Stromal cell of bone marrow (primary cell): ENCODE data around the gene IP6K2.
"Not testable (repeated sequence)": the region's sequence is repeated elsewhere in the genome, so short reads cannot be mapped to it uniquely, and the experiment has no call there.

Source experiments
- DNase-seq: peaks from one replicate; pipeline ENCODE4 v3.0.0-alpha.2; 2012; ENCODE audit warnings: low read depth

IP6K2 gene, protein sequence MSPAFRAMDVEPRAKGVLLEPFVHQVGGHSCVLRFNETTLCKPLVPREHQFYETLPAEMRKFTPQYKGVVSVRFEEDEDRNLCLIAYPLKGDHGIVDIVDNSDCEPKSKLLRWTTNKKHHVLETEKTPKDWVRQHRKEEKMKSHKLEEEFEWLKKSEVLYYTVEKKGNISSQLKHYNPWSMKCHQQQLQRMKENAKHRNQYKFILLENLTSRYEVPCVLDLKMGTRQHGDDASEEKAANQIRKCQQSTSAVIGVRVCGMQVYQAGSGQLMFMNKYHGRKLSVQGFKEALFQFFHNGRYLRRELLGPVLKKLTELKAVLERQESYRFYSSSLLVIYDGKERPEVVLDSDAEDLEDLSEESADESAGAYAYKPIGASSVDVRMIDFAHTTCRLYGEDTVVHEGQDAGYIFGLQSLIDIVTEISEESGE

DNA sequence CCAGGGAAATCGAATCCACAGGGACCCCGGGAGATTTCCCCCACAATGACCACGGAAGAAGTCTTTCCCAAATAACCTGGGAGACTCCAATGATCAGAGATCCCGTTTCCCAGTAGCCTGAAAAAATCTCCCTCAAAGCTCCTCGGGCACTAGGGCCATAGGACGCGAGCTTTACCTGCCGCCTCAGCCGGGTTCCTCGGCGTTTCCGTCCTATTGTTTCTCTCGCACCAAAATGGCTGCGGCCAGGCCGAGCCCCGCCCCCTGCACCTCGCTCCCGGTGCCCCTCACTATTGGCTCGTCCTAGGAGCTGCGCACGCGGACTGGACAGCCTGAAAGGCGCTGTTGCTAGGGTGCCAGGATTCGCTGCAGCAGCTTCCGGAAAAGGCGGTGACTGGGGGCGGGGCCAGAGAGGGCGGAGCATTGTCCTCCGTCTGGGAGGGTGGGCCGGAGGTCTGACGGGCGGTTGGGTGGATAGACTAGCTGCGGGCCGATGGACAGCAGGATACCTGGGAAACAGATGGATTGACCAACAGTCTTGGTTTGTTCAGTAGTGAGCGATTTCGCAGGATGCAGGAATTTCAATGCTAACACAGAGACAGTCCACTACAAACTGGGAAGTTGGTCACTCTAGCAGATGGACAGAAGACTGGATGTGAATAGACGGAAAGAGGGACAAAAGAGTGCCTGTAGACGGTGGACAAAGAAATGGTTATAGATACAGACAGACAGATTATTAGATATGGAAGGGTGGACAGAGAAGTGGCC lies at the start of gene IP6K2:
Gene IP6K2, minus strand, starts transcription at position 240 of the 765 bp plus-strand sequence. CDS start 21,930 bp downstream, outside the sequence.
- peak; percentile 96 for DNase-seq

DNA sequence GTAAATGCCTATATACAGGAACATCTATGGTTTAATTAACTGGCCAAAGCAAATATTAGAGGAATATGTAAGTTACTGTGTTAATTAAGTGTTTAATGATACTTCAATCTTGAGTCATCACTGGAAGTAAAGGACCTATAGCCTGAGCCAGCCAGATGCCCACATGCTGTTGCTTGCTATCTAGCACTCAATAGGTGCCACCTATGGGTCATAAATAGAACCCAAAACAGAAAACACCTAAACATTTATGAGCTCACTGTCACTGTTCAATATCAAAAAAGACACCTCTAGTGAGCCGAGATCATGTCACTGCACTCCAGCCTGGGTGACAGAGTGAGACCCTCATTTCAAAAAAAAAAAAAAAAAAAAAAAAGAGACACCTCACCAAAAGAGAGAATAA lies 48.4 kb upstream of the IP6K2 start:
- no peak for DNase-seq

DNA sequence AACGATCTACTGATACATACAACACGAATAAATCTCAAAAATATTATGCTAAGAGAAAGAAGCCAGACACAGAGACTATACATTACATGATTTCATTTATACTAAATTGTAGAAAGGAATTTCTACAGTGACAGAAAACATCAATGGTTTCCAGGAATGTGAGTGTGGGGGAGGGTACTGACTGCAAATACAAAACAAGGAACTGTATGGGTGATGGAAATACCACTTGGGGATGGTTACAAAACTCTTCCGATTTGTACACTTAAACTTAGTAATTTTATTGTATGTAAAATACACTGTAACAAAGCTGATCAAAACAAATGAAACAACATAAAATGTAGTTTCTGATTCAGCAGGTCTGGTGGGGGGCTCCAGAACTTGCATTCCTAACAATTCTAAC lies 45.8 kb upstream of the IP6K2 start:
- DNase-seq, result no peak

DNA sequence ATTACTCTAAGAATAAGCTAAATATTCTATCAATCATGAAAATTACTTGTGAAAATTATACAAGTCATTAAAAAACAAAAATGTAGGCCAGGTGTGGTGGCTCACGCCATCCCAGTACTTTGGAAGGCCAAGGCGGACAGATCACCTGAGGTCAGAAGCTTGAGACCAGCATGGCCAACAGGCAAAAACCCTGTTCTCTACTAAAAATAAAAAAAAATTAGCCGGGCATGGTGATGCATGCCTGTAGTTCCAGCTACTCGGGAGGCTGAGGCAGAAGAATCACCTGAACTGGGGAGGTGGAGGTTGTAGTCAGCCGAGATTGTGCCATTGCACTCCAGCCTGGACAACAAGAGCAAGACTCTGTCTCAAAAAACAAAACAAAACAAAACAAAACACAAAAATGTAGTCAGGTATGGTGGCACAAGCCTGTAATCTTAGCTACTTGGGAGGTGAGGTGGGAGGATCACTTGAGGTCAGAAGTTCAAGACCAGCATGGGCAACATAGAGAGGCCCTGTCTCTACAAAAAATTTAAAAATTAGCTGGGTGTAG lies 43.0 kb upstream of the IP6K2 start:
- not testable (repeated sequence) for DNase-seq

DNA sequence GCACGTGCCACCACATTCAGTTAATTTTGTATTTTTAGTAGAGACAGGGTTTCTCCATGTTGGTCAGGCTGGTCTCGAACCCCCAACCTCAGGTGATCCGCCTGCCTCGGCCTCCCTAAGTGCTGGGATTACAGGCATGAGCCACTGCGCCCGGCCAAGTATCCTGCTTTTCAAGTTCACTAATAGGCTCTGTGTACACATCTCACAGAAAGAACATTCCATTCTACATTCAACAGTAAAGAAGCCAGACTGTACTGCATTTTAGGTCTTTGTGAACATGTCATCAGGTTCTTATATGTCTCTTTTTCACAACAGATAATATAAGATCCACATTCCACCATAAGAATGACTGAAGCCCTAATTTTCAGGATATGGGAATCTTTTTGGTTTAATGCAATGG lies 42.5 kb upstream of the IP6K2 start:
- DNase-seq, result not testable (repeated sequence)

DNA sequence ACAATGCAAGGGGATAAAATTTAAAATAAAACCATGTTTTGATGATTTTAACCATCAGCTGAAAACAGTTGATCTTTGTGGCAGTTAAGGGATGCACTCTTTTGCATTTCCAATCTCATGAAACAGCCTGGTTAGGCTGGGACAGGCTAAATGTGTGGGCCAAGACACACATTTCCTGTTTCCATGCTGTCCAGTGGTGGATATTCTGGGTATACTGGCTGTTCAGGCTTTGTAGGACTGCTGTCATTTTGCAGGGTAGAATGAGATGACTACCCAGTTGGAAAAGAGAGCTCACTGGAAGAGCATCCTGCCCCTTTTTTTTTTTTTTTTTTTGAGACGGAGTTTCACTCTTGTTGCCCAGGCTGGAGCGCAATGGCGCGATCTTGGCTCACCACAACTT lies 42.0 kb upstream of the IP6K2 start:
- no peak for DNase-seq

DNA sequence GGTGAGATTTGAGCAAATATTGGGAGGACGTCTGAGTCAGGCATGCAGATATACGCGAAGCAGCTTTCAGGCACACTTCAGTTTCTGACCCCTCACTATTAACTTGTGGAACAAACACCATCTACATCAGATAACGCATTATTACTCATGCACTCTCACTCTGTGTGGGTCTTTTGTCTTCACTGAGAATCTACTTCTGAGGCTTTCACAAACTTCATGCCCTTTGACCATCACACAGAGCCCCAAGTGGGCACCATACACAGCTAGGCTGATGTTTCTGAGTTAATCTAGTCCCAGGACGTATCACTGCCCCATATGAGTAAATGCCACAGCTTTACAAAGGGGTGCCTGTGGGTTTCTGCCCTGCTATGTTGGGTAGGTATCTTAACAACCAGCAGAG lies 39.6 kb upstream of the IP6K2 start:
- DNase-seq, result no peak

DNA sequence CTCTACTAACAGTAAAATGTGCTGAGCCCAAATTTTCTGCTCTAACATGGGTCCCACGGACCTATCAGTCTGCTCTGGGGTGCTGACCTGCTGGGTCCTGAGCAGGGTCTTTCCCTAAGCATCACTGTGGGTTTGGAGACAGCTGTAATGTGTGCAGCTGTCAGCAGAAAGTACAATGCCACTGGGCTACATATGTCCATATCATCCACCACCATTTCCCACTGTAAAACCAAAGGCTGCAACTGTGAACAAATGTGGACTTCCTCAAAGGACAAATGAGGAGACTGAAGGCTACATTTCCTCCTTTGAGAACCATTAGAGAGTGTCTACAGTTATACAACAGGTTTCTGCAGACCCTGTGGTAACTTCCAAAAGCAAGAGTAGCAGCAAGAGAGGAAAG lies 33.8 kb upstream of the IP6K2 start:
- no peak for DNase-seq

DNA sequence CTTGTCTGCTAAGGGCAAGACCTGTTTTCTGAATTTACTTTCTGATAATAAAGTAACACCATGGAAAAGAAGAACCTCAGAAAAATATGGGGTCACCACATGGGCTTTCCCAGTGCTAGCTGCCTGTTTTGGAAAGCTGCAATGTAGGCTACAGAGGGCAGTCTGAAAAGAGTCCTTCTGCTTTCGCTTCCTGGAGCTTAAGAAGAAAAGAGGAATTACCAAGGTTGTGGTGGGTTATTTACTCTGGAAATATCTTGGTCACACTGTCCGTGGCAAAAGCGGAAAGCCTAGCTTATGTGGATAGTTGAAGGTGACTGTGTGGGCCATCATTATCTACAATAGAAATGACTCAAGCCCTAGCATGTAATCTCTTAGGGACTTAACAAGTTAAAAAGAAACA lies 31.7 kb upstream of the IP6K2 start:
- no peak for DNase-seq

DNA sequence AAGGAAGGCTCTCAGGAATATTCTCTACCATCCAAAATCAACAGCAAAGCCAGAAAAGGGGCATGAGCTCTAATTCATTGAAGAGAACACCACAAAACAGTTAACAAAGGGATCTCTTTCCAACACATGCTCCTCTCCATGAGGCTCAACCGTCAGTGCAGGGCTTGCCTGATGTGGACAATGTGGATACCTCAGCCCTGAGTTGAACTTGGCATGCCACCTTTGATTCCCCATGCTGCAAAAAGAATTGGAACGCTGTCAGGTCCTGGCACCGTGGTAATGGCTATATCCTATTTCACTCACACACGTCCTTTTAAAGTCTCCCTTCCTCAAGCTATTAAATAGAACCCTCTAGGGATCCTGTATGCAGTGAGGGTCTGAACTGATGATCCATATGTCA lies 30.7 kb upstream of the IP6K2 start:
- no peak for DNase-seq

DNA sequence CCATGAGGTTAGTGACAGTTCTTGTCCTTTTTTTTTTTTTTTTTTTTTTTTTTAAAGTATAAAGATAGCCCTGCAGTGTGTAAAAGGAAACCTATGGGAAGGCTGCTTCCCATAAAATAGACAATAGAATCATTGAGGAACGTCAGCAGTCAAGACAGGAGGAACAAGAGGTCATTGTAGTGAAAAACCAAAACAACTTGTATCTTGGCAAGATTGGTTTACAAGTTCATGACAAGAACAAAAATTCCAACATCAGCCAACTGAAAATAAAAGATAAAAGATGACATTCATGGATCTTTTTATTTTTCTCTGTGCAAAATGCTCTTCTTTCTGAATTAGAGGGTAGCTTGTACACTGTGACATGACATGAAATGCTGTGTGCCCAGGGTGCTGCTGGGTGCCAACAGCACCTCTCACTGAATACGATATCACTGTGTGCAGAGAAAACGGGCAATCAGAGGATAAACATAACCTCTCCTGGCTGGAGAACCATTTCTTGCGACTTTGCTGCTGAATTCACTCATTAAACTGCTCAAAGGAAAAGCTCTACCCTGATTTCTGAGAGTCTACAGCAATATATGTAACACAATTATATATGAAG lies 30.1 kb upstream of the IP6K2 start:
- no peak for DNase-seq

DNA sequence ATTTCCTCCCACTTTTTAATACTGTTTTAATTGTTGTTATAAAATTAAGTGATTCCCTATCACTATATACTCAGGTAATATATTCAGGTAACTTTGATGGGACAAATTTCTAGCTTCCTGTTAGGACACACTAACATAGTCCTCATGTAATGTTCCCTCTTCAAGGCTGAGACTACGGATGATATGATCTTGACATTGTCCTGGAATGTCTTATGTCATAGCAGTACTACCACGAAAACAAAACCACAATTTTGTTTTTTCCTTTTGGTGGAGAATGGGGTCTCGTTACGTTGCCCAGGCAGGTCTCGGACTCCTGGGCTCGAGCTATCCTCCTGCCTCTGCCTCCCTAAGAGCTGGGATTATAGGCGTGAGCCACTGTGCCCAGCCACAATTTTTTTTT lies 26.8 kb upstream of the IP6K2 start:
- DNase-seq, result no peak

DNA sequence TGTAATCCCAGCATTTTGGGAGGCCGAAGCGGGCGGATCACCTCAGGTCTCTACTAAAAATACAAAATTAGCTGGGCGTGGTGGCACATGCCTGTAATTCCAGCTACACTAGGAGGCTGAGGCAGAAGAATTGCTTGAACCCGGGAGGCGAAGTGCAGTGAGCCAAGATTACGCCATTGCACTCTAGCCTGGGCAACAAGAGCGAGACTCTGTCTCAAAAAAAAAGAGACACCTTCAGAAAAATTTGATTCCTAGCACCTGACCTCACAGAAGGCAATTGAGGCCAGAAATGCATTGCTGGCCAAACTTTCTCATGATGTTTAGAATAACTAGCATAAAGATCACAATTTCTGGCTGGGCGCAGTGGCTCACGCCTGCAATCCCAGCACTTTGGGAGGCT lies 24.2 kb upstream of the IP6K2 start:
- not testable (repeated sequence) for DNase-seq

DNA sequence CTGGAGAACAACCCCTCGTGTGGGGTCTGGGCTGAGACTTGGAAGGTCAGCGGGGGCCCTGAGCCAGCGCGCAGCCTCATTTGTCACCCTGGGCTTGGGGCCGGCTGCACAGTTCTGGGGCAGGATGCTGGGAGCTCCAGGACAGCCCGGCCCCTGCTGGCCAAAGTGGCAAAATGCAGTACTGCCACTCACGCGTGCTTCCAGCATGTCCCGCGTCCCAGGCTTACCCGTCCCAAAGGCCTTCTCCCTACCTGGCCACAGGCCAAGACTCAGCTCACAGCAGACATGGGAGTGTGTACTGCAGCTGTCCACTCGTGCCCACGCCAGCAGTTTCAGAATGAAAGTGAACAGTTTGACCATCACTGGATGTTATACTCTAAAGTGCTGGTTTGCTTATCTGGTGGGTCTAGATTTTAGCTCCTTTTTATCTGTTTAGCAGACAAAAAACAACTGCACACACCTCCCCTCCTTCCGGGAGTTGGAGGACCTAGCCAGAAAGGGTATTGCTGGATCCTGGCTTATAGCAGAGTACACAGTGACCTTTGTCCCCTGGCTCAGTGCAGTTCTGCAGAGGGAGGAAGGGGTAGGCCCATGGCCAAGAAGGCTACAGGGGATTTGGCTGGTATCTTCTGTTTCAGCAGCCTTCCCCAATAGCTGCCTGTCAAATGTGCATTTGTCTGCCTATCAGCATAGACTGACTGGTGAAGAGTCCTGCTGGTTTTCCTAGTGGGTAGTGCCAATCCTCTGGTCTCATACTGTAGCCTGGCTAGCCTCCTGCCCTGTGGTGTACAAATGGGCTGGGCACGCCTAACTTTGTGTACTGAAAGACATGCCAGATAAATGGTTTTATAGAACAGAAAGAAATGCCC lies 23.2 kb upstream of the IP6K2 start:
- DNase-seq, result peak; percentile 47

DNA sequence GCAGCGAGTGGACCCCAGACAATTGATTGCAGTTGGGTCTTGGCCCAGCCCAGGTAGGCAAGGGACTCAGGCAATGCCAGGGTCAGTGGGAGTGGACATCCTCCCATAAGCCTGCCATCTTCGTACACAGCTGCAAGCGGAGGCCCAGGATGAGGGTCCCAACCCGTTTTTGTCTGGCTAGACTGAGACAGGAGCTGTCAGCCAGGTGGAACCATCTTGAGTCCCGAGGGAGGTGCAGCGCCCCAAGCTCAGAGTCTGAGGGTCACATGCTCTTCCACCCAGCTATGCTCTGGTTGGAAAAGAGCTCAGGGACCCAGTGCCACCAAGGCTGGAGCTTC lies 22.6 kb upstream of the IP6K2 start:
- DNase-seq, result no peak

DNA sequence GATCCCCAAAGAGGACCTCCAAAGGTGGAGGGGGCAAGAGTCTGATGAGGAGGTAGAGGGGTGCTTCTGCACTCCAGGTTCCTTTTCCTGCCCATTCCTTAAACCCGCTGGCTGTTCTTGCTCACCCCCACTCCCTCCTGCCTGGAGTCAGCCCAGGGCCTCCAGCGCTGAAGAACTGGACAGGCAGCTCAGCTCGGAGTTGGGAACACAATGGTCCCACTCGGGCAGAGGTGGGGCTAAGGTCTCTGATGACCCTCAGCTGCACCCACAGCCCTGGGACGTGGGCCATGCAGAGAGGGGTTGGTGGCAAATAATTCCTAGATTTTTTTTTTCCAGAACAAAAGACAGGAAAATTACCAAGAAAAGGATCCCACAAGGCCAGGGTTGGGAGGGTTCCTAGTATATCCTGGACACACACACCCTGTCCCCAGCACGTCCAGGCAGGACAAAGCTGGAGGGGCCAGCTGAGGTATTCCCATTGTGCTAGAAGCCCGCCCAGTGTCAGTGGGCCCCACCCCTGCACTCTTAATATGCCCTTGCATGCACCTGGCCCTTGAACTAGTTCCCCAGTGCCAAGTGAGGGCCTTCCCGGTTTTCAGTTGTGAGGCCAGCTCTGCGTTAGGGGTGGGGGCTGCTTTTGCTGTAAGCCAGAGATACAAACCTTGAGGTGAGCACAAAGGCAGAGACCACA lies 22.1 kb upstream of the IP6K2 start:
- no peak for DNase-seq

DNA sequence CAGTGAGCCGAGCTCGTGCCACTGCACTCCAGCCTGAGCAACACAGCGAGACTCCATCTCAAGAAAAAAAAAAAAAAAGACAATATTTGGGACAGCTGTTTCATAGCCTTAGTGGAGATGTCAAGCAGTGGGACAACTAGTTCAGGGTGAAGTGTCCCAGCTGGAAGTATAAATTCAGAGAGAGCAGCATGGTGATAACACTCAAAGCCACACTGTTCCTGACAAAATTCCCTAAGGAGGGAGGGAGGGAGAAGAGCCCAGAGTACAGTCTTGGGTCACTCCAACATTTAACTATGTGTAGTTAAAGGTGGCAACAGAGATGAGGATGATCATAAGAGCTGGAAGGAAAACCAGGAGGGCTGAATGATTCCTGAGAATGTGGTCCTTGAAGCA lies 21.1 kb upstream of the IP6K2 start:
- DNase-seq, result no peak

DNA sequence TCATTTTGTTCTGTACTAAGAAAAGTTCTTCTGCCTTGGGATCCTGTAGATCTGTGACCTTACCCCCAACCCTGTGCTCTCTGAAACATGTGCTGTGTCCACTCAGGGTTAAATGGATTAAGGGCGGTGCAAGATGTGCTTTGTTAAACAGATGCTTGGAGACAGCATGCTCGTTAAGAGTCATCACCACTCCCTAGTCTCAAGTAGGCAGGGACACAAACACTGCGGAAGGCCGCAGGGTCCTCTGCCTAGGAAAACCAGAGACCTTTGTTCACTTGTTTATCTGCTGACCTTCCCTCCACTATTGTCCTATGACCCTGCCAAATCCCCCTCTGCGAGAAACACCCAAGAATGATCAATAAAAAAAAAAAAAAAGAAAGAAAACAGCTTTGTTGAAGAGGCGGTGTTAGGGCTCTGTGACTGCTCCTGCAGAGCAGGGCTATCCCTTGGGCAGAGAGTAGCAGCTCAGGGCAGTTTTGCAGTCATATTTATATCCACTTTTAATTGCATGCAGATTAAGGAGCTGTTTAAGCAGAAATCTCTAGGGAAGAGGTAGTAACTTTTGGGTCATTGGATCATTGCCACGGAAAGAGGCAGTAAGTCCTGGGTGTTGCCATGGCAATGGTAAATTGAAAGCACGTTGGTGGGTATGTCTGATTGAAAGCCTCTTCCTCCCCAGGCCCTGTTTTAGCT lies 18.2 kb upstream of the IP6K2 start:
- DNase-seq, result not testable (repeated sequence)

DNA sequence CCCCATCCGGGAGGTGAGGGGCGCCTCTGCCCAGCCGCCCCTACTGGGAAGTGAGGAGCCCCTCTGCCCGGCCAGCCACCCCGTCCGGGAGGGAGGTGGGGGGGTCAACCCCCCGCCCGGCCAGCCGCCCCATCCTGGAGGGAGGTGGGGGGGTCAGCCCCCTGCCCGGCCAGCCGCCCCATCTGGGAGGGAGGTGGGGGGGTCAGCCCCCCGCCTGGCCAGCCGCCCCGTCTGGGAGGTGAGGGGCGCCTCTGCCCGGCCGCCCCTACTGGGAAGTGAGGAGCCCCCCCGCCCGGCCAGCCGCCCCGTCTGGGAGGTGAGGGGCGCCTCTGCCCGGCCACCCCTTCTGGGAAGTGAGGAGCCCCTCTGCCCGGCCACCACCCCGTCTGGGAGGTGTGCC lies 17.5 kb upstream of the IP6K2 start:
- DNase-seq, result not testable (repeated sequence)

DNA sequence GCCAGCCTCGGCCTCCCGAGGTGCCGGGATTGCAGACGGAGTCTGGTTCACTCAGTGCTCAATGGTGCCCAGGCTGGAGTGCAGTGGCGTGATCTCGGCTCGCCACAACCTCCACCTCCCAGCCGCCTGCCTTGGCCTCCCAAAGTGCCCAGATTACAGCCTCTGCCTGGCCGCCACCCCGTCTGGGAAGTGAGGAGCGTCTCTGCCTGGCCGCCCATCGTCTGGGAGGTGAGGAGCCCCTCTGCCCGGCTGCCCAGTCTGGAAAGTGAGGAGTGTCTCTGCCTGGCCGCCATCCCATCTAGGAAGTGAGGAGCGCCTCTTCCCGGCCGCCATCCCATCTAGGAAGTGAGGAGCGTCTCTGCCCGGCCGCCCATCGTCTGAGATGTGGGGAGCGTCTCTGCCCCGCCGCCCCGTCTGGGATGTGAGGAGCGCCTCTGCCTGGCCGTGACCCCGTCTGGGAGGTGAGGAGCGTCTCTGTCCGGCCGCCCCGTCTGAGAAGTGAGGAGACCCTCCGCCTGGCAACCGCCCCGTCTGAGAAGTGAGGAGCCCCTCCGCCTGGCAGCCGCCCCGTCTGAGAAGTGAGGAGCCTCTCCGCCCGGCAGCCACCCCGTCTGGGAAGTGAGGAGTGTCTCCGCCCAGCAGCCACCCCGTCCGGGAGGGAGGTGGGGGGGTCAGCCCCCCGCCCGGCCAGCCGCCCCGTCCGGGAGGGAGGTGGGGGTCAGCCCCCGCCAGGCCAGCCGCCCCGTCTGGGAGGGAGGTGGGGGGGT lies 16.9 kb upstream of the IP6K2 start:
- DNase-seq, result not testable (repeated sequence)
